B cell (primary cell): Measurements from ENCODE around the gene SUMF2. TPM values are rescaled to one million over a fixed set of nuclear protein-coding genes. Genes with fewer than 3 reads are reported as not detected.

Source experiments
- ATAC-seq: fragments of 200-7000 bp; cut with Tn5 transposase; one replicate; pipeline ENCODE4 v1.10.0; 2021; ENCODE audit warnings: low read depth, mild to moderate bottlenecking, moderate number of reproducible peaks, moderate library complexity
- CTCF ChIA-PET: fragments of 350-600 bp; sonication (Branson Sonifier 250); formaldehyde crosslinking; loops from one replicate; lab custom pipeline; 2021; ENCODE audit warnings: antibody characterized with exemption, inconsistent platforms; lab: Charles Lee
- POLR2A ChIA-PET: fragments of 350-600 bp; sonication (Branson Sonifier 250); formaldehyde crosslinking; loops from one replicate; lab custom pipeline; 2021; ENCODE audit warnings: antibody characterized with exemption; lab: Charles Lee
- DNase-seq: peaks from one replicate; pipeline ENCODE4 v3.0.0; 2013
- H2AFZ ChIP-seq: 2 replicates; pipeline ENCODE4 v1.6.1; 2012; ENCODE audit warnings: mild to moderate bottlenecking, low read depth, low read length; ENCODE audit not compliant: insufficient read depth, poor library complexity, severe bottlenecking
- H3K27ac ChIP-seq, 2 donors: 1 replicate in 1 of 2; 2 replicates in 1 of 2; pipeline ENCODE4 v1.5.1; 2012 to 2013; ENCODE audit warnings: low read length in 2 of 2, mild to moderate bottlenecking in 2 of 2, moderate library complexity in 1 of 2
- H3K27me3 ChIP-seq, 4 experiments: fragments of 200-600 bp in 1 of 4; sonication (generic) in 1 of 4; replicated peaks in 1 of 4; 1 replicate in 2 of 4; 2 replicates in 2 of 4; pipeline versions ENCODE4 v1.6.1 to v1.7.0; 2013 to 2016; ENCODE audit warnings: low read length in 3 of 4, mild to moderate bottlenecking in 2 of 4, mixed read lengths in 1 of 4, moderate library complexity in 1 of 4; ENCODE audit not compliant: insufficient read depth in 4 of 4, control insufficient read depth in 3 of 4; ENCODE audit errors: control extremely low read depth in 1 of 4
- H3K36me3 ChIP-seq, 2 experiments: replicated peaks in 1 of 2; 1 replicate in 1 of 2; 2 replicates in 1 of 2; pipeline versions ENCODE4 v1.6.1 to v1.7.1; 2013; ENCODE audit warnings: low read length in 1 of 2; ENCODE audit not compliant: insufficient read depth in 2 of 2, control insufficient read depth in 1 of 2; ENCODE audit errors: control extremely low read depth in 1 of 2, extremely low read depth in 1 of 2
- H3K4me1 ChIP-seq, 2 donors: fragments of 200-600 bp in 1 of 2; sonication (generic) in 1 of 2; 1 replicate in 1 of 2; 2 replicates in 1 of 2; pipeline versions ENCODE4 v1.5.1 to v1.6.1; 2013 to 2017; ENCODE audit warnings: low read length in 2 of 2; ENCODE audit not compliant: control insufficient read depth in 2 of 2, insufficient read depth in 2 of 2
- H3K4me2 ChIP-seq: replicated peaks from 2 replicates; pipeline ENCODE3; 2012; ENCODE audit warnings: mild to moderate bottlenecking, low read depth, low read length; ENCODE audit not compliant: poor library complexity, severe bottlenecking
- H3K4me3 ChIP-seq, 5 experiments: fragments of 200-600 bp in 1 of 5; sonication (generic) in 1 of 5; 1 replicate in 3 of 5; 2 replicates in 2 of 5; pipeline versions ENCODE4 v1.5.1 to v1.7.0; 2011 to 2016; ENCODE audit warnings: low read length in 4 of 5, mild to moderate bottlenecking in 4 of 5, low read depth in 2 of 5, control low read depth in 1 of 5, moderate library complexity in 1 of 5; ENCODE audit not compliant: insufficient read depth in 1 of 5; ENCODE audit errors: control extremely low read depth in 1 of 5, extremely low read depth in 1 of 5
- H3K79me2 ChIP-seq: fragments of 200-600 bp; sonication (generic); one replicate; pipeline ENCODE4 v1.6.0; 2016; ENCODE audit warnings: low read length; ENCODE audit not compliant: control insufficient read depth, insufficient read depth
- H3K9ac ChIP-seq: fragments of 200-600 bp; sonication (generic); 2 replicates; pipeline ENCODE4 v1.6.1; 2017; ENCODE audit warnings: mild to moderate bottlenecking, low read length, moderate library complexity
- H3K9me3 ChIP-seq, 3 donors: one replicate each; pipeline versions ENCODE4 v1.6.1 to v1.7.1; 2013; ENCODE audit warnings: low read length in 2 of 3; ENCODE audit not compliant: control insufficient read depth in 2 of 3, insufficient read depth in 1 of 3; ENCODE audit errors: control extremely low read depth in 1 of 3
- H4K20me1 ChIP-seq: 2 replicates; pipeline ENCODE4 v1.6.0; 2012; ENCODE audit warnings: mild to moderate bottlenecking, low read length; ENCODE audit not compliant: insufficient read depth, control insufficient read depth, poor library complexity, severe bottlenecking
- H3K27ac Mint-ChIP-seq: one replicate; pipeline ENCODE4 v1.8.0; 2021; ENCODE audit warnings: mixed read lengths
- H3K27me3 Mint-ChIP-seq: one replicate; pipeline ENCODE4 v1.8.0; 2021; ENCODE audit warnings: mixed read lengths
- H3K4me1 Mint-ChIP-seq: one replicate; pipeline ENCODE4 v1.8.0; 2021; ENCODE audit warnings: mixed read lengths
- H3K4me3 Mint-ChIP-seq: one replicate; pipeline ENCODE4 v1.8.0; 2021; ENCODE audit warnings: mixed read lengths
- H3K9me3 Mint-ChIP-seq: one replicate; pipeline ENCODE4 v1.8.0; 2022; ENCODE audit warnings: mixed read lengths; ENCODE audit not compliant: insufficient read depth
- CTCF ChIP-seq: fragments of 200-600 bp; IDR thresholded peaks from one replicate; pipeline ENCODE4 v1.8.0; 2022; ENCODE audit warnings: antibody characterized with exemption, mild to moderate bottlenecking
- EZH2 ChIP-seq: IDR thresholded peaks from 2 replicates; pipeline ENCODE4 v1.6.1; 2012; ENCODE audit warnings: borderline replicate concordance, low read depth, mild to moderate bottlenecking, moderate library complexity, low read length; ENCODE audit not compliant: insufficient read depth, poor library complexity, severe bottlenecking
- WGBS: methylation state at CpG from one replicate; pipeline ENCODE4 v1.1.5; 2013; ENCODE audit warnings: missing lambda C conversion rate; ENCODE audit not compliant: insufficient coverage; 5-methylcytosine and 5-hydroxymethylcytosine counted together
- intact Hi-C: fragments of 100-400 bp; cut with micrococcal nuclease; formaldehyde crosslinking; loops from one replicate; pipeline ENCODE4 v1.10.0; 2022
- polyA plus RNA-seq: library from polyadenylated mRNA; depleted of rRNA; stranded (reverse); fragments of >200 nt; gene quantifications from 2 replicates; pipeline ENCODE4 v1.2.3, GENCODE V29; 2012
- total RNA-seq, 2 donors: library from RNA; stranded (reverse); fragments of 120-200 nt in 1 of 2; gene quantifications; 1 replicate in 1 of 2; 2 replicates in 1 of 2; pipeline versions ENCODE4 v1.2.3 to v1.2.4, GENCODE V29; 2013 to 2022

Gene SUMF2
- total and polyA plus RNA-seq, 2 donors (not counting 1 experiment from before 2014, with no cell fraction given) = 101 to 115 TPM

GRCh38 chr7:56051339-56052191 is 12.5 kb upstream of the SUMF2 start, which contains the start of the genes CCT6A and PSPH:
Gene CCT6A, plus strand, starts transcription at chr7:56051765. Its CDS starts 84 bp downstream, at chr7:56051849.
Gene PSPH, minus strand, starts transcription at chr7:56051444. Its CDS starts 30,232 bp downstream, at chr7:56021212.
- H3K4me3 Mint-ChIP-seq = peak within 1 kb of the TSS; percentile 96
- Histone ChIP-seq H4K20me1 (no peaks in the 10 kb centered on the region), H3K27ac (peak within 1 kb of the TSS; percentile 72 to 78), H3K4me1 (peaks cover 17 to 25% of the 10 kb centered on the region in 2 donors), H3K4me2 (peak within 1 kb of the TSS; percentile 82), H3K9me3 (no peaks in the 10 kb centered on the region), H3K36me3 (peaks cover 3 to 26% of the 10 kb centered on the region in 2 experiments), H3K27me3 (no peaks in the 10 kb centered on the region), H2AFZ (peak within 1 kb of the TSS; percentile 84), H3K4me3 (peak within 1 kb of the TSS; percentile 65 to 90 (median 75)), H3K9ac (peak within 1 kb of the TSS; percentile 75), H3K79me2 (peaks cover 21% of the 10 kb centered on the region)
- peaks cover 30% of the 10 kb centered on the region for H3K4me1 Mint-ChIP-seq
- peak within 1 kb of the TSS; percentile 94 for H3K27ac Mint-ChIP-seq
- H3K27me3 Mint-ChIP-seq = no peaks in the 10 kb centered on the region
- intact Hi-C loops = loop anchor here (1.0 to 5.0 kb wide), 7 partner anchors 13 to 518 kb away; partner anchors contain the start of genes CHCHD2, MRPS17, NIPSNAP2 and SUMF2
- TF ChIP-seq EZH2 (no peak), CTCF (no peak)
- under 1% methylated on average over 97 of the region's 97 CpGs for WGBS
- POLR2A ChIA-PET = interaction anchor here (0.6 to 1.9 kb wide), 5 partner anchors 11 to 686 kb away, joined by 3 to 25 read pairs (median 3); partner anchors contain the start of gene SUMF2
- peak; percentile 91 for DNase-seq
- no peaks in the 10 kb centered on the region for H3K9me3 Mint-ChIP-seq
- CTCF ChIA-PET = interaction anchor here (0.9 to 1.8 kb wide), 4 partner anchors 13 to 87 kb away, joined by 3 to 17 read pairs (median 5); partner anchors contain the start of gene SUMF2
- ATAC-seq = peak; percentile 93
